Stimulated activated CD4-positive, alpha-beta T cell treated with anti-CD3 and anti-CD28 coated beads, Interleukin-12 subunit alpha, Interleukin-12 subunit beta, amount 100 ng/mL, for 4 hours (primary cell): ENCODE measurements around the gene HBS1L.

Experiments used
- DNase-seq: peaks from one replicate; pipeline ENCODE4 v3.0.0-alpha.2; 2020

The HBS1L gene

DNA sequence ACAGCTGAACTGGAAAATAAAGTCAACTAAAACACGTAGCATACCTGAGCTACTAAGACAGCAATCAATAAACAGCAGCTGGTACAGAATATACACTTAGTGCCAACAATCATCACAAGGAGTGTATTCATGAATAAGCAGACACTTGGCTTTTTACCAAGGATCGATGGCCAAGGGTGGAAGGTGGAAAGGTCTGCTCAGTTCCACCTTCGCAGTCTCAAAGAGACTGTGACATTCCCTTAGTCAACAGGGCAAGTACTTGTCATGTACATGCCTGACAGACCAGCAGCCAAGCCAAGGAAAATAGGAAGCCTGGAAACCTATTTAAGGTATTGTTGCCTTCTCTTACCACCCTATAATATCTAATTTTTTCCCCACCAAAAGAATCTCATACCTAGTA, 21.4 kb downstream of the HBS1L start:
- DNase-seq = no peak

DNA sequence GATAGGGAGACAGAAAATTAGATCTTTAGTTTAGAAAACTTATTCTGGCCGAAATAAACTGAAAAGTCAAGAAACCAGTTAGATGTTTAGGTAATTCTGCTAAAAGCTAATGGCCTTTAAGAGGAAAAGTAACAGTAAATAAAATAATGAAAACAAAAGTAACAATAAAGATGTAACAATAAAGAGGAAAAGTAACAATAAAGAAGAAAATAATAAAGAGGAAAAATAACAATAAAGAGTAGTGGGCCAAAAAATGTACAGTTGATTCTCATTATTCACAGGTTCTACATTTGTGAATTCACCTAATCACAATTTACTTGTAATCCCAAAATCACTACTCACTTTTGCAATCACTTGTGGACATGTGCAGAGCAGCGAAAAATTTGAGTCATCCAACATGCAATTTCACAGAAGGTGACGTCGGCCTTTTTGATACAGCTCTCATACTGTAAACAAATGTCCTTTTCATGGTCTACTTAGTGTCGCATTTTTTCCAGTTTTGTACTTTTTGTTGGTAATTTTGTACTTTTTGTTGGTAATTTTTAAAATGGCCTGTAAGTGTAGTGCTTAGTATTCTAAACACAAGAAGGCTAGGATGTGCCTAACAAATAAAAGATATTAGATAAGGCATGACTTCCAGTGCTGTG, 24.0 kb downstream of the HBS1L start:
- no peak for DNase-seq

DNA sequence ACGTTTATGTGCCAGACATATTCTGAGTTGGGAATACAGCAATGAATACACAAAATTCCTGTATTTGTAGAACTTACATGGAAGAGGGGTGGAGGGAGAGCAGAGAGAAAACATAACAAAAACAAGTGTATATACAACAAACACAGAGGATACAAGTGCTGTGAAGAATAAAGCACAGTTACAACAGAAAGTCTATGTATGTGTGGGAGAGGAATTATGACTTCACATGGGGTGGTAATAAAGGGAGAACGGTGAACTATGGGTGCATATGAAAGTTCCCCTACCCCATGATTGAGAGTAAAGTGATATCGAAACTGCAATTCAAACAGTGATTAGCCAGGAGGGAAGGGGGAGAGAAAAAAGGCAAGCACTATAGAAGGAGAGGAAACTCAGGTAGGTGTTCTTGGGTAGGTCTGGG, 24.6 kb downstream of the HBS1L start:
- no peak for DNase-seq

GRCh38 chr6:135025775-135026174, 28.8 kb downstream of the HBS1L start:
- DNase-seq = no peak

DNA sequence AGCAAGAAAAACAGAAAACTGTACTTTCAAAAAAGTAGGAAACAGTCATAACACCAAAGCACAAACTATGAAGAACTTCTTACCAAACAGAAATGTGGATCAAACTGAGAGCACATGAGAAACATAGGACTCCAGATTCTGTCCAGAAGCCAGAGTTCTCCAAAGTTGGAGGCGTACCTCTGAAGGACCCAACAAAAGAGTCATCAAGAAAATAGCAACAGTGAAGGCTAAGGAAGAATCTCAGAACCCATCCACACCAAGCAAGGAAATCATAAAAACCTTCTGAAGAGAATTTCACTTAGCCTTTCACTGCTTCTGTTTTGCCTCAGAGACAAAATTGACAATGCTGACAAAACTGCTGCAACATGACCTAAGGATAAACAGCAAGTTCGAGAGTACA, 29.4 kb downstream of the HBS1L start:
- no peak for DNase-seq

- DNase-seq = no peak
Measured at GRCh38 chr6:135022050-135022697, 32.4 kb downstream of the HBS1L start.

GRCh38 chr6:135021310-135022049, 33.1 kb downstream of the HBS1L start:
- no peak for DNase-seq

DNA sequence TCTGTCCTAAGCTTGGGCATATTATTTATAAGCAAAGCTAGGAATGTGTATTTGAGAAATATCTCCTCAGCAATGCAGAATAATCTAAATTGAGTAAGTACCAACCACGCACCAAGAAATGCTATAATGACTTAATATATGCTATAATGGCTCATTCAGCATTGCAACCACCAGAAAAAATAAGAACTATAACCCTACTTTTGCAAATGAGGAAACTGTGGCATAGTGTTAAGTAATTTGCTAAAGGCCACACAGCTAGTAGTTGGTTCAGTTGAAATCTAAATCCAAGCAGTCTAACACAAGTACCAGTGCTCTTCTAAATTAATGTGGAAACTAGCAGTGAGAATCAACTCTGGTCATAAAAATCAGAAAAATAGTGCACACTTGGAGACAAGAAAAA, 35.7 kb downstream of the HBS1L start:
- no peak for DNase-seq

DNA sequence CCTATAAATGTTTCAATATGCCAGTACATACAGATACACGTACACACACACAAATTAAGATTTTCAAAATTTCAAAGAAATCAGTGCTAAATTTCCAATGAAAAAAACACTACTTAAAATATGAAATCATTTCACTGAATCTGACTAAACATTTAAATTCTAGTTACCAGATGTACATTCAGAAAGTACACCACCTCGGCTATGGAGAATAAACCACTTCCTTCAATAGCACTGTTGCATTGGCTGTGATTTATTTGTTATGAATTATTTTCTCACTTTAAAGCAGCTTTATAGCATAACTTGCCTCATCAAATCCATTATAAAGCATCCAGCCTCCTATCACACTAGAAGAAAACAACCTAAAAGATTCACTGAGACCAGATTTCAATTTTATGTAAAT, 36.6 kb downstream of the HBS1L start:
- no peak for DNase-seq

GRCh38 chr6:135014353-135014832, 40.2 kb downstream of the HBS1L start:
- DNase-seq = no peak

DNA sequence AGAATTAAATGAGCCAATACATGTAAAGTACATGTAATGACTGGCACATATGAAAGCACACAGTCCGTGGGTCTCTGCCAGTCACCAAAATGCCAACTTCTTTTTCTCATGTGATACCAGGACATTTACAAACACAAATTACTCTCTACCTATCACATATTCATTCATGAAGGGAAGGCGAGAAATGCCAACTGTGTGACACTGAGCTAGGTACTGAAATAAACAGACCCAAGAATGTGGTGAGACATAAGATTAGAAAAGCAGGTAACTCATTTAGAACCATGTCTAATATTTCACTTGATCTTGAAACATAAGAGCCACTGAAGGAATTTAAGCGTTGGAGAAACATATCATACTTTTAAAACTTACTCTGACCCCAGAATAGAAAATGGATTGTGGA, 41.4 kb downstream of the HBS1L start:
- DNase-seq = no peak

DNA sequence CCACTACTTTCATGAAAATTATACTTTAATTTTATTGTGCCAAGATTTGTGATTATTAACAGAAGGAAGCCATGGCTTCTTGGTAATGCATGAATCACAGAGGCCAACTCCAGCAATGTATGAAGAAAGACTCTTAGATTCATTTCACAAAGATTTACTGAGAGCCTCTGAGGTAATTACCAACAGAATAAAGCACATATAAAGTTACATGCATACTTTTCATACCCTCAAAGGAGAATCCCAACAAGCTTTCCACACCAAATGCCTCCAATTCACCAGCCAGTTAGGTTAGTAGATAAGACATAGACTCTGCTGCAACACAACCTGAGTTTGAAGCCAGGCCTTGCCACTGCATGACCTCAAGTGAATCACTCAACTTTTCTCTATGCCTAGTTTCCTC, 41.9 kb downstream of the HBS1L start:
- no peak for DNase-seq

- DNase-seq = no peak
Measured at GRCh38 chr6:135012349-135012748, 42.3 kb downstream of the HBS1L start.

DNA sequence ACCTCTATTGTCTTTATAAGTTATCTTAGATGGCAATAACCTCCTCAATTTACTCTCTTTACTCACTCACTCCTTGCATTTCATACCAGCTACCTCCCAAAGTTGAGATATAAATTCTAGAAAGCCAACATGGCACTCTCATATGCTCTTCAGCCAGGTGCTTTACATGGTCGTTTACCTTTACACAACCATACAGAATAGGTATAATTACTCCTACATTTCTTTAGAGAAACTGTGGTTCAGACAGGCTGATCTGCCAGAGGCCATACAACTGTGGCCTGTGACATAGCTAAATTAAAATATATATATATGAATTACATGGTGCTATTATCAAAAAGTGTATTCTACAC, 45.7 kb downstream of the HBS1L start:
- no peak for DNase-seq

- no peak for DNase-seq
Measured at GRCh38 chr6:135008072-135008940, 46.3 kb downstream of the HBS1L start.

GRCh38 chr6:135006386-135006914, 48.2 kb downstream of the HBS1L start:
- DNase-seq = no peak

GRCh38 chr6:135004399-135004798, 50.2 kb downstream of the HBS1L start:
- DNase-seq = no peak

DNA sequence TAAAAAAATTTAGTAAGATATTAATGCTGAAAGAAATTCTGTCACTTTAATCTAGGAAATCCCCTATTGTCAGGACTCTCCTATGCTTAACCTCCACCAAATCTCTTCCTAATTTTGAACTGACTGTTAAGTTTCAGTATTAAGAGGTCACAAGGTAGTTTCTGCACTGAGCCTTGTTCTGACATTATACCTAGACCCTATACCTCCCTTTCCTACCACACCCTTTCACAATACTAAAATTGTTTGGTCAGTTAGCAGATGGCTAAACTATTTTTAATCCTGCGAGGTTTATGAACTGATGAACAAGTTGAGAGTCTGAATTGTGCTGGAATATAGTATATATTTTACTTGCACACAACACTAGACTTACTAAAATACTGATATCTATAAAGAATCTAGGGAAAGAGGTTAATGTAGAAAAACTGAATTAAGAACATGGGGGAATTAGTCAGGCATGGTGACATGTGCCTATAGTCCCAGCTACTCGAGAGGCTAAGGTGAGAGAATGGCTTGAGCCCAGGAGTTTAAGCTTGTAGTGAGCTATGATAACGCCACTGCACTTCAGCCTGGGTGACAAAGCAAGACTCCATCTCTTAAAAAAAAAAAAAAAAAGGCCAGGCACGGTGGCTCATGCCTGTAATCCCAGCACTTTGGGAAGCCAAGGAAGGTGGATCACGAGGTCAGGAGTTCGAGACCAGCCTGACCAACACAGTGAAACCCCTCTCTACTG, 51.5 kb downstream of the HBS1L start:
- no peak for DNase-seq

DNA sequence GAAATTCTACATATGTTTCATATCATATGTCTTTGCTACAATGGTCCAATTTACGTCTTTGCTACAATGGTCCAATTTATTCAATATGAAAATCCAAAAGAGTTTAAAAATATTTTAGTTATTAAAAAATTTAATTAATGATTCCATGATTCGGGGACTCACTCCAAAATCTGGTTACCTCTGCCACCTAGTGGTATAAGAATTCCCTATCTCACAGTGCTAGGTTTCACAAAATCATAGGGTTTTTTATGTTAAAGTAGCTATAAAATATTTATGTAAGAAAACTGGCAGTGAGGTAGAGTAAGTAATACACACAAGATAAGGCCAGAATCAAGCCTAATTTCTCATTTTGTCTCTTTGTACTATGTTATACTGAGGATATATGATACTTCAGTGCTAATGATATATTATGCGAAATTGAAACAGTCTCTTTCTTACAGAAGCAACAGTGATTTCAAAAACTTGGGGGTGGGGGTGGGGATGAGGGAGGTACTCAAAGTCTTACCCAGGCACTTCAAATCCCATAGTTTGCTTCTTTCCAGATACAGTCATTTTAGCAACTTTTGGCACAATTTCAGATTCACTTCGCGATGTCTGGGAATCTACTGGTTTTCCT, 52.3 kb downstream of the HBS1L start:
- DNase-seq = no peak

- DNase-seq = no peak
Measured at GRCh38 chr6:134999107-134999506, 55.5 kb downstream of the HBS1L start.

GRCh38 chr6:134997133-134997995, 57.3 kb downstream of the HBS1L start:
- DNase-seq = no peak
